Measurements from ENCODE around the gene PGLYRP4. TPM values are rescaled to one million over a fixed set of nuclear protein-coding genes. Genes with fewer than 3 reads are reported as not detected.

Gene PGLYRP4
- under 1 TPM in 2 of 4 donors, not detected in 2; 0.18 to 0.33 TPM for polyA plus RNA-seq
- long read RNA-seq, donor 1, result 0 reads
- long read RNA-seq, donor 2, result 0 reads
- long read RNA-seq, donor 3, result 0 reads
- long read RNA-seq, donor 4, result 0 reads
- long read RNA-seq, donor 5, result 0 reads
- long read RNA-seq, donor 6, result 0 reads
- long read RNA-seq, donor 7, result 0 reads
- long read RNA-seq, donor 8, partial matches to known transcripts, result 36 of 79 reads
- long read RNA-seq, donor 8, other reads (novel, unspliced or antisense), result 43 of 79 reads
- long read RNA-seq, donor 9, result 0 reads
- long read RNA-seq, donor 10, result 0 reads

- no peak within 1 kb of the TSS for H3K4me3 ChIP-seq (ENCODE audit: low read depth in 1 of 3, low read length in 3 of 3)
- no peaks in the 10 kb centered on the region for H3K27me3 ChIP-seq (ENCODE audit: control insufficient read depth in 3 of 3, insufficient read depth in 3 of 3, low read length in 3 of 3)
- H3K9me3 ChIP-seq (ENCODE audit: control insufficient read depth in 2 of 2, insufficient read depth in 1 of 2, low read depth in 1 of 2, low read length in 1 of 2), result no peaks in the 10 kb centered on the region
- peak; percentile 47 to 57 for DNase-seq
- peaks cover 0 to 16% (median 0%) of the 10 kb centered on the region in 3 donors for H3K4me1 ChIP-seq (ENCODE audit: control insufficient read depth in 3 of 3, insufficient read depth in 2 of 3, low read depth in 1 of 3, low read length in 2 of 3)
- no peaks in the 10 kb centered on the region for H3K36me3 ChIP-seq (ENCODE audit: control insufficient read depth in 3 of 3, insufficient read depth in 2 of 3, low read depth in 1 of 3, low read length in 3 of 3)
- FAIRE-seq, result no peak
- WGBS, 3 donors, result 37 to 64% (median 55%) methylated on average over 9 to 10 of the region's 10 CpGs
- no peak within 1 kb of the TSS for H3K27ac ChIP-seq (ENCODE audit: low read depth in 1 of 3, low read length in 2 of 3)
These were observed at the start of gene PGLYRP4 for GRCh38 chr1:153348511-153349362. Gene PGLYRP4 (minus strand): TSS chr1:153348841. CDS start chr1:153347932, 909 bp downstream.

GRCh38 chr1:153397924-153398651 lies 49.4 kb upstream of the PGLYRP4 start:
- no peaks in the 10 kb centered on the region for H3K36me3 ChIP-seq (ENCODE audit: control insufficient read depth in 3 of 3, insufficient read depth in 2 of 3, low read depth in 1 of 3, low read length in 3 of 3)
- H3K27ac ChIP-seq (ENCODE audit: low read depth in 1 of 3, low read length in 2 of 3), result no peak overlapping the region
- no peak overlapping the region for H3K4me3 ChIP-seq (ENCODE audit: low read depth in 1 of 3, low read length in 3 of 3)
- 71 to 82% (median 80%) methylated on average over 5 to 6 of the region's 6 CpGs for WGBS, 3 donors
- no peaks in the 10 kb centered on the region for H3K4me1 ChIP-seq (ENCODE audit: control insufficient read depth in 3 of 3, insufficient read depth in 2 of 3, low read depth in 1 of 3, low read length in 2 of 3)
- DNase-seq (no peak), FAIRE-seq (no peak)
- H3K27me3 ChIP-seq (ENCODE audit: control insufficient read depth in 3 of 3, insufficient read depth in 3 of 3, low read length in 3 of 3), result no peaks in the 10 kb centered on the region
- H3K9me3 ChIP-seq (ENCODE audit: control insufficient read depth in 2 of 2, insufficient read depth in 1 of 2, low read depth in 1 of 2, low read length in 1 of 2), result no peaks in the 10 kb centered on the region

GRCh38 chr1:153397051-153397923 lies 48.6 kb upstream of the PGLYRP4 start:
- Histone ChIP-seq H3K9me3 (ENCODE audit: control insufficient read depth in 2 of 2, insufficient read depth in 1 of 2, low read depth in 1 of 2, low read length in 1 of 2) (no peaks in the 10 kb centered on the region), H3K4me1 (ENCODE audit: control insufficient read depth in 3 of 3, insufficient read depth in 2 of 3, low read depth in 1 of 3, low read length in 2 of 3) (no peaks in the 10 kb centered on the region), H3K4me3 (ENCODE audit: low read depth in 1 of 3, low read length in 3 of 3) (no peak overlapping the region), H3K27me3 (ENCODE audit: control insufficient read depth in 3 of 3, insufficient read depth in 3 of 3, low read length in 3 of 3) (no peaks in the 10 kb centered on the region), H3K36me3 (ENCODE audit: control insufficient read depth in 3 of 3, insufficient read depth in 2 of 3, low read depth in 1 of 3, low read length in 3 of 3) (no peaks in the 10 kb centered on the region), H3K27ac (ENCODE audit: low read depth in 1 of 3, low read length in 2 of 3) (no peak overlapping the region)
- FAIRE-seq (no peak), DNase-seq (no peak)
- 73 to 85% (median 84%) methylated on average over 19 of the region's 19 CpGs for WGBS, 3 donors

- no peaks in the 10 kb centered on the region for H3K36me3 ChIP-seq (ENCODE audit: control insufficient read depth in 3 of 3, insufficient read depth in 2 of 3, low read depth in 1 of 3, low read length in 3 of 3)
- no peak overlapping the region for H3K4me3 ChIP-seq (ENCODE audit: low read depth in 1 of 3, low read length in 3 of 3)
- H3K9me3 ChIP-seq (ENCODE audit: control insufficient read depth in 2 of 2, insufficient read depth in 1 of 2, low read depth in 1 of 2, low read length in 1 of 2), result no peaks in the 10 kb centered on the region
- no peak overlapping the region for H3K27ac ChIP-seq (ENCODE audit: low read depth in 1 of 3, low read length in 2 of 3)
- WGBS, 3 donors, result 74 to 81% (median 78%) methylated on average over 6 of the region's 6 CpGs
- DNase-seq (no peak), FAIRE-seq (no peak)
- no peaks in the 10 kb centered on the region for H3K27me3 ChIP-seq (ENCODE audit: control insufficient read depth in 3 of 3, insufficient read depth in 3 of 3, low read length in 3 of 3)
- no peaks in the 10 kb centered on the region for H3K4me1 ChIP-seq (ENCODE audit: control insufficient read depth in 3 of 3, insufficient read depth in 2 of 3, low read depth in 1 of 3, low read length in 2 of 3)
These were observed 47.8 kb upstream of the PGLYRP4 start for GRCh38 chr1:153396461-153396860.

- FAIRE-seq (no peak), DNase-seq (no peak)
- no peak overlapping the region for H3K27ac ChIP-seq (ENCODE audit: low read depth in 1 of 3, low read length in 2 of 3)
- WGBS, 3 donors, result 64 to 77% (median 74%) methylated on average over 6 of the region's 6 CpGs
- H3K36me3 ChIP-seq (ENCODE audit: control insufficient read depth in 3 of 3, insufficient read depth in 2 of 3, low read depth in 1 of 3, low read length in 3 of 3), result no peaks in the 10 kb centered on the region
- H3K27me3 ChIP-seq (ENCODE audit: control insufficient read depth in 3 of 3, insufficient read depth in 3 of 3, low read length in 3 of 3), result no peaks in the 10 kb centered on the region
- no peaks in the 10 kb centered on the region for H3K4me1 ChIP-seq (ENCODE audit: control insufficient read depth in 3 of 3, insufficient read depth in 2 of 3, low read depth in 1 of 3, low read length in 2 of 3)
- no peak overlapping the region for H3K4me3 ChIP-seq (ENCODE audit: low read depth in 1 of 3, low read length in 3 of 3)
- H3K9me3 ChIP-seq (ENCODE audit: control insufficient read depth in 2 of 2, insufficient read depth in 1 of 2, low read depth in 1 of 2, low read length in 1 of 2), result no peaks in the 10 kb centered on the region
These were observed 47.1 kb upstream of the PGLYRP4 start for GRCh38 chr1:153395776-153396175.

GRCh38 chr1:153395136-153395685 lies 46.6 kb upstream of the PGLYRP4 start:
- Histone ChIP-seq H3K4me1 (ENCODE audit: control insufficient read depth in 3 of 3, insufficient read depth in 2 of 3, low read depth in 1 of 3, low read length in 2 of 3) (no peaks in the 10 kb centered on the region), H3K4me3 (ENCODE audit: low read depth in 1 of 3, low read length in 3 of 3) (no peak overlapping the region), H3K36me3 (ENCODE audit: control insufficient read depth in 3 of 3, insufficient read depth in 2 of 3, low read depth in 1 of 3, low read length in 3 of 3) (no peaks in the 10 kb centered on the region), H3K27me3 (ENCODE audit: control insufficient read depth in 3 of 3, insufficient read depth in 3 of 3, low read length in 3 of 3) (no peaks in the 10 kb centered on the region), H3K27ac (ENCODE audit: low read depth in 1 of 3, low read length in 2 of 3) (no peak overlapping the region), H3K9me3 (ENCODE audit: control insufficient read depth in 2 of 2, insufficient read depth in 1 of 2, low read depth in 1 of 2, low read length in 1 of 2) (no peaks in the 10 kb centered on the region)
- no peak for DNase-seq
- no peak for FAIRE-seq
- 55 to 70% (median 65%) methylated on average over 7 of the region's 7 CpGs for WGBS, 3 donors

- Histone ChIP-seq H3K27ac (ENCODE audit: low read depth in 1 of 3, low read length in 2 of 3) (no peak overlapping the region), H3K4me3 (ENCODE audit: low read depth in 1 of 3, low read length in 3 of 3) (no peak overlapping the region), H3K4me1 (ENCODE audit: control insufficient read depth in 3 of 3, insufficient read depth in 2 of 3, low read depth in 1 of 3, low read length in 2 of 3) (no peaks in the 10 kb centered on the region), H3K9me3 (ENCODE audit: control insufficient read depth in 2 of 2, insufficient read depth in 1 of 2, low read depth in 1 of 2, low read length in 1 of 2) (no peaks in the 10 kb centered on the region), H3K27me3 (ENCODE audit: control insufficient read depth in 3 of 3, insufficient read depth in 3 of 3, low read length in 3 of 3) (no peaks in the 10 kb centered on the region), H3K36me3 (ENCODE audit: control insufficient read depth in 3 of 3, insufficient read depth in 2 of 3, low read depth in 1 of 3, low read length in 3 of 3) (no peaks in the 10 kb centered on the region)
- DNase-seq (no peak), FAIRE-seq (no peak)
- WGBS, 3 donors, result 68 to 82% (median 74%) methylated on average over 5 of the region's 5 CpGs
These were observed 45.8 kb upstream of the PGLYRP4 start for GRCh38 chr1:153394391-153394790.

Measured in small intestine (tissue), 16 donors.